SK-N-SH (cell line): Measurements from ENCODE around the gene DPPA3. TPM values are rescaled to one million over a fixed set of nuclear protein-coding genes. Genes with fewer than 3 reads are reported as not detected.

Experiments
- CTCF ChIA-PET: fragments of 300-600, 350-600 bp; formaldehyde crosslinking; extraction: SDS; loops from one replicate; lab custom pipeline; 2021; lab: Yijun Ruan, JAX
- POLR2A ChIA-PET: fragments of 350-600 bp; sonication (Branson Sonifier 250); formaldehyde crosslinking; extraction: SDS; loops from one replicate; lab custom pipeline; 2020; ENCODE audit warnings: antibody characterized with exemption, inconsistent platforms; lab: Yijun Ruan, JAX
- DNase-seq: peaks from one replicate; pipeline ENCODE4 v3.0.0; 2012
- H2AFZ ChIP-seq: fragments of 200-600 bp; sonication (generic); 2 replicates; pipeline ENCODE4 v1.8.1; 2016; ENCODE audit warnings: antibody characterized with exemption, mild to moderate bottlenecking, low read depth
- H3F3A ChIP-seq: fragments of 200-600 bp; sonication (generic); replicated peaks from 2 replicates; pipeline ENCODE3; 2016; ENCODE audit warnings: antibody characterized with exemption, mild to moderate bottlenecking; ENCODE audit not compliant: insufficient read depth
- H3K27ac ChIP-seq, 2 experiments: fragments of 200-500 bp in 1 of 2; fragments of 200-600 bp in 1 of 2; sonication (Bioruptor generic) in 1 of 2; sonication (generic), shearing (Covaris generic) in 1 of 2; 2 replicates each; pipeline versions ENCODE4 v1.5.1 to v1.6.1; 2014 to 2016; ENCODE audit warnings: low read depth in 2 of 2, inconsistent platforms in 1 of 2, low read length in 1 of 2, mild to moderate bottlenecking in 1 of 2, mixed read lengths in 1 of 2
- H3K27me3 ChIP-seq: fragments of 200-600 bp; sonication (generic), shearing (Covaris generic); 2 replicates; pipeline ENCODE4 v1.6.1; 2016; ENCODE audit warnings: mixed run types; ENCODE audit not compliant: insufficient read depth
- H3K36me3 ChIP-seq, 2 experiments: fragments of 200-500 bp in 1 of 2; fragments of 200-600 bp in 1 of 2; sonication (Bioruptor generic) in 1 of 2; sonication (generic) in 1 of 2; replicated peaks in 1 of 2; 2 replicates each; pipeline versions ENCODE3 to v1.5.1; 2014 to 2016; ENCODE audit warnings: low read length in 1 of 2, mild to moderate bottlenecking in 1 of 2; ENCODE audit not compliant: insufficient read depth in 2 of 2, control insufficient read depth in 1 of 2
- H3K4me1 ChIP-seq, 2 experiments: fragments of 200-500 bp in 1 of 2; fragments of 200-600 bp in 1 of 2; sonication (Bioruptor generic) in 1 of 2; sonication (generic), shearing (Covaris generic) in 1 of 2; 2 replicates each; pipeline versions ENCODE4 v1.5.1 to v1.6.1; 2014 to 2016; ENCODE audit warnings: low read depth in 1 of 2, low read length in 1 of 2, mixed run types in 1 of 2; ENCODE audit not compliant: insufficient read depth in 2 of 2, control insufficient read depth in 1 of 2
- H3K4me2 ChIP-seq: fragments of 200-600 bp; sonication (generic), shearing (Covaris generic); 2 replicates; pipeline ENCODE4 v1.6.1; 2017; ENCODE audit warnings: mixed run types
- H3K4me3 ChIP-seq, 2 experiments: fragments of 200-500 bp in 1 of 2; fragments of 200-600 bp in 1 of 2; sonication (Bioruptor generic) in 1 of 2; sonication (generic), shearing (Covaris generic) in 1 of 2; 2 replicates each; pipeline versions ENCODE4 v1.5.1 to v1.8.1; 2014 to 2016; ENCODE audit warnings: low read depth in 2 of 2, inconsistent platforms in 1 of 2, low read length in 1 of 2, mild to moderate bottlenecking in 1 of 2, mixed read lengths in 1 of 2, moderate library complexity in 1 of 2
- H3K79me2 ChIP-seq: fragments of 200-600 bp; sonication (generic); 2 replicates; pipeline ENCODE4 v1.8.1; 2017; ENCODE audit warnings: mild to moderate bottlenecking; ENCODE audit not compliant: insufficient read depth
- H3K9ac ChIP-seq: fragments of 200-600 bp; sonication (generic); 2 replicates; pipeline ENCODE4 v1.6.1; 2017; ENCODE audit warnings: mixed run types
- H3K9me2 ChIP-seq: fragments of 200-600 bp; sonication (generic); 2 replicates; pipeline ENCODE4 v1.6.1; 2017; ENCODE audit warnings: mixed run types
- H3K9me3 ChIP-seq: fragments of 200-600 bp; sonication (generic); 2 replicates; pipeline ENCODE4 v1.6.1; 2017; ENCODE audit warnings: mixed run types, mild to moderate bottlenecking, moderate library complexity
- H4K20me1 ChIP-seq: fragments of 200-600 bp; sonication (generic); 2 replicates; pipeline ENCODE4 v1.6.1; 2017; ENCODE audit warnings: mild to moderate bottlenecking, mixed run types; ENCODE audit not compliant: insufficient read depth
- ELF1 ChIP-seq: IDR thresholded peaks from 2 replicates; pipeline ENCODE4 v1.4.0; 2012
- EP300 ChIP-seq, 2 experiments: IDR thresholded peaks; 2 replicates each; pipeline versions ENCODE4 v1.4.0 to v1.6.1; 2012; ENCODE audit warnings: borderline replicate concordance in 1 of 2, low read depth in 1 of 2, low read length in 1 of 2
- EZH2phosphoT487 ChIP-seq: fragments of 200-600 bp; sonication (generic); IDR thresholded peaks from 2 replicates; pipeline ENCODE4 v1.6.1; 2017; ENCODE audit warnings: low read depth, mixed run types, mild to moderate bottlenecking, antibody characterized with exemption, moderate library complexity, borderline replicate concordance
- FOXJ3 ChIP-seq: sonication (generic); formaldehyde crosslinking; IDR thresholded peaks from 2 replicates; pipeline ENCODE4 v1.5.1; 2020; ENCODE audit warnings: mild to moderate bottlenecking, missing genetic modification reagents
- FOXM1 ChIP-seq: IDR thresholded peaks from 2 replicates; pipeline ENCODE4 v1.4.0; 2012; ENCODE audit warnings: low read depth, mild to moderate bottlenecking
- GATA2 ChIP-seq: sonication (generic); formaldehyde crosslinking; IDR thresholded peaks from 2 replicates; pipeline ENCODE4 v1.5.0; 2020; ENCODE audit warnings: mild to moderate bottlenecking, missing genetic modification reagents
- JUND ChIP-seq: IDR thresholded peaks from 2 replicates; pipeline ENCODE4 v1.4.0; 2012
- MEF2A ChIP-seq: IDR thresholded peaks from 2 replicates; pipeline ENCODE4 v1.4.0; 2012; ENCODE audit warnings: low read depth, borderline replicate concordance
- MXI1 ChIP-seq: IDR thresholded peaks from 2 replicates; pipeline ENCODE4 v1.6.1; 2012; ENCODE audit warnings: mild to moderate bottlenecking, low read depth, low read length, improper control_type of control experiment
- NRF1 ChIP-seq: IDR thresholded peaks from 2 replicates; pipeline ENCODE4 v1.6.1; 2012; ENCODE audit warnings: low read depth, mild to moderate bottlenecking, low read length
- RAD21 ChIP-seq: IDR thresholded peaks from 2 replicates; pipeline ENCODE4 v1.6.1; 2012; ENCODE audit warnings: mild to moderate bottlenecking, low read length
- RXRA ChIP-seq: IDR thresholded peaks from 2 replicates; pipeline ENCODE4 v1.4.0; 2012; ENCODE audit warnings: low read depth, mild to moderate bottlenecking, borderline replicate concordance
- TAF1 ChIP-seq: IDR thresholded peaks from 2 replicates; pipeline ENCODE4 v1.6.1; 2012; ENCODE audit warnings: low read depth, mild to moderate bottlenecking, low read length, moderate library complexity, borderline replicate concordance
- ZBTB33 ChIP-seq: IDR thresholded peaks from 2 replicates; pipeline ENCODE4 v1.4.0; 2012; ENCODE audit warnings: low read depth, borderline replicate concordance
- WGBS: methylation state at CpG from one replicate; pipeline ENCODE4 v1.1.6; 2017; ENCODE audit warnings: low lambda C conversion rate; 5-methylcytosine and 5-hydroxymethylcytosine counted together
- polyA plus RNA-seq, 3 experiments: library from polyadenylated mRNA; depleted of rRNA; stranded (reverse); fragments of >200 nt; gene quantifications; 2 replicates each; pipeline ENCODE4 v1.2.3, GENCODE V29; 2012
- TF ChIP-seq, protein P1 (sequence below): fragments of 150-350 bp; IDR thresholded peaks from 2 replicates; pipeline ENCODE4 v1.6.1; 2017; ENCODE audit warnings: antibody characterized with exemption, low read length, low read depth, borderline replicate concordance
- TF ChIP-seq, protein P2 (sequence below): IDR thresholded peaks from 2 replicates; pipeline ENCODE4 v1.6.1; 2012; ENCODE audit warnings: mild to moderate bottlenecking, low read depth, low read length, moderate library complexity
- TF ChIP-seq, protein P3 (sequence below): fragments of 200-600 bp; sonication (generic); IDR thresholded peaks from 2 replicates; pipeline ENCODE4 v1.6.1; 2017; ENCODE audit warnings: antibody characterized with exemption, mild to moderate bottlenecking, moderate library complexity

DPPA3 gene
- polyA plus RNA-seq, 1 of the 3 experiments (the other 2 are of a cell fraction) = not detected

DNA sequence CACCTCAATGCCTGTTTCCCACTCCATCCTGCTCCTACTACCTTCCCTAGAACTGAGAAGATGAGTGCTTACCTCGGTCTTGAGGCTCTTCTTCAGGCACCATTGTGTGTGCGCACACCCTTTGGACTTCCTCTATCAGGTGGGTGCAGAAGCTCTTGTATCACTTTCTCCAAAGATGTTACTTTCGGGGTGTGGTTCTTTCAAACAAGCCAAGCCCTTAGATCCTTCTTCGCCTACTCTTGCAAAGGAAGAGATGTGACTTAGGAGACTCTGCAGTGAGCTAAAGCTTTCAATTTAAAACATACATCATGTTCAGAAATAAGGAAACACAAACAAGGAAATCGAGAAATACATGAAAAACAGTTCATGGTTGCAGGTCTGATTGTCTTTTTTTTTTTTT, 36.0 kb downstream of the DPPA3 start, which contains the start of gene CLEC4C:
Gene CLEC4C (minus strand): TSS at position 130 of the 400 bp plus-strand sequence. CDS start 27 bp downstream, at position 103.
- Histone ChIP-seq H3K27me3 (peaks cover 27% of the 10 kb centered on the region; the same call in 1 of the 2 replicates), H2AFZ (no peak within 1 kb of the TSS), H4K20me1 (no peaks in the 10 kb centered on the region), H3F3A (no peaks in the 10 kb centered on the region), H3K4me2 (no peak within 1 kb of the TSS), H3K9me2 (no peaks in the 10 kb centered on the region), H3K4me3 (no peak within 1 kb of the TSS), H3K9me3 (no peaks in the 10 kb centered on the region), H3K27ac (no peak within 1 kb of the TSS), H3K4me1 (no peaks in the 10 kb centered on the region), H3K79me2 (no peaks in the 10 kb centered on the region), H3K9ac (no peak within 1 kb of the TSS), H3K36me3 (no peaks in the 10 kb centered on the region)
- ChIA-PET CTCF (no interaction called here), POLR2A (no interaction called here)
- no peak for DNase-seq
- WGBS = 27% methylated on average over 5 of the region's 5 CpGs
- TF ChIP-seq FOXJ3 (no peak), RAD21 (no peak), ZBTB33 (no peak), ELF1 (no peak), NRF1 (no peak), TAF1 (no peak), MXI1 (no peak), FOXM1 (no peak), MEF2A (no peak), EP300 (IDR thresholded peaks at IDR 0.05; ENCODE audit: borderline replicate concordance in 1 of 2, low read depth in 1 of 2, low read length in 1 of 2) (no peak), GATA2 (CRISPR knock-in tag) (no peak), RXRA (no peak), JUND (no peak), EZH2phosphoT487 (no peak)
- TF ChIP-seq, protein P1, sequence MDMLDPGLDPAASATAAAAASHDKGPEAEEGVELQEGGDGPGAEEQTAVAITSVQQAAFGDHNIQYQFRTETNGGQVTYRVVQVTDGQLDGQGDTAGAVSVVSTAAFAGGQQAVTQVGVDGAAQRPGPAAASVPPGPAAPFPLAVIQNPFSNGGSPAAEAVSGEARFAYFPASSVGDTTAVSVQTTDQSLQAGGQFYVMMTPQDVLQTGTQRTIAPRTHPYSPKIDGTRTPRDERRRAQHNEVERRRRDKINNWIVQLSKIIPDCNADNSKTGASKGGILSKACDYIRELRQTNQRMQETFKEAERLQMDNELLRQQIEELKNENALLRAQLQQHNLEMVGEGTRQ = no peak
- TF ChIP-seq, protein P2, sequence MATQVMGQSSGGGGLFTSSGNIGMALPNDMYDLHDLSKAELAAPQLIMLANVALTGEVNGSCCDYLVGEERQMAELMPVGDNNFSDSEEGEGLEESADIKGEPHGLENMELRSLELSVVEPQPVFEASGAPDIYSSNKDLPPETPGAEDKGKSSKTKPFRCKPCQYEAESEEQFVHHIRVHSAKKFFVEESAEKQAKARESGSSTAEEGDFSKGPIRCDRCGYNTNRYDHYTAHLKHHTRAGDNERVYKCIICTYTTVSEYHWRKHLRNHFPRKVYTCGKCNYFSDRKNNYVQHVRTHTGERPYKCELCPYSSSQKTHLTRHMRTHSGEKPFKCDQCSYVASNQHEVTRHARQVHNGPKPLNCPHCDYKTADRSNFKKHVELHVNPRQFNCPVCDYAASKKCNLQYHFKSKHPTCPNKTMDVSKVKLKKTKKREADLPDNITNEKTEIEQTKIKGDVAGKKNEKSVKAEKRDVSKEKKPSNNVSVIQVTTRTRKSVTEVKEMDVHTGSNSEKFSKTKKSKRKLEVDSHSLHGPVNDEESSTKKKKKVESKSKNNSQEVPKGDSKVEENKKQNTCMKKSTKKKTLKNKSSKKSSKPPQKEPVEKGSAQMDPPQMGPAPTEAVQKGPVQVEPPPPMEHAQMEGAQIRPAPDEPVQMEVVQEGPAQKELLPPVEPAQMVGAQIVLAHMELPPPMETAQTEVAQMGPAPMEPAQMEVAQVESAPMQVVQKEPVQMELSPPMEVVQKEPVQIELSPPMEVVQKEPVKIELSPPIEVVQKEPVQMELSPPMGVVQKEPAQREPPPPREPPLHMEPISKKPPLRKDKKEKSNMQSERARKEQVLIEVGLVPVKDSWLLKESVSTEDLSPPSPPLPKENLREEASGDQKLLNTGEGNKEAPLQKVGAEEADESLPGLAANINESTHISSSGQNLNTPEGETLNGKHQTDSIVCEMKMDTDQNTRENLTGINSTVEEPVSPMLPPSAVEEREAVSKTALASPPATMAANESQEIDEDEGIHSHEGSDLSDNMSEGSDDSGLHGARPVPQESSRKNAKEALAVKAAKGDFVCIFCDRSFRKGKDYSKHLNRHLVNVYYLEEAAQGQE = no peak
- TF ChIP-seq, protein P3, sequence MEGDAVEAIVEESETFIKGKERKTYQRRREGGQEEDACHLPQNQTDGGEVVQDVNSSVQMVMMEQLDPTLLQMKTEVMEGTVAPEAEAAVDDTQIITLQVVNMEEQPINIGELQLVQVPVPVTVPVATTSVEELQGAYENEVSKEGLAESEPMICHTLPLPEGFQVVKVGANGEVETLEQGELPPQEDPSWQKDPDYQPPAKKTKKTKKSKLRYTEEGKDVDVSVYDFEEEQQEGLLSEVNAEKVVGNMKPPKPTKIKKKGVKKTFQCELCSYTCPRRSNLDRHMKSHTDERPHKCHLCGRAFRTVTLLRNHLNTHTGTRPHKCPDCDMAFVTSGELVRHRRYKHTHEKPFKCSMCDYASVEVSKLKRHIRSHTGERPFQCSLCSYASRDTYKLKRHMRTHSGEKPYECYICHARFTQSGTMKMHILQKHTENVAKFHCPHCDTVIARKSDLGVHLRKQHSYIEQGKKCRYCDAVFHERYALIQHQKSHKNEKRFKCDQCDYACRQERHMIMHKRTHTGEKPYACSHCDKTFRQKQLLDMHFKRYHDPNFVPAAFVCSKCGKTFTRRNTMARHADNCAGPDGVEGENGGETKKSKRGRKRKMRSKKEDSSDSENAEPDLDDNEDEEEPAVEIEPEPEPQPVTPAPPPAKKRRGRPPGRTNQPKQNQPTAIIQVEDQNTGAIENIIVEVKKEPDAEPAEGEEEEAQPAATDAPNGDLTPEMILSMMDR = no peak
- TF ChIP-seq, all 33 proteins: peak for 0
